ENCODE data around the gene NANOS2.
A peak's percentile ranks its signal among the peaks of the same experiment; 100 is the strongest.

NANOS2 gene

DNA sequence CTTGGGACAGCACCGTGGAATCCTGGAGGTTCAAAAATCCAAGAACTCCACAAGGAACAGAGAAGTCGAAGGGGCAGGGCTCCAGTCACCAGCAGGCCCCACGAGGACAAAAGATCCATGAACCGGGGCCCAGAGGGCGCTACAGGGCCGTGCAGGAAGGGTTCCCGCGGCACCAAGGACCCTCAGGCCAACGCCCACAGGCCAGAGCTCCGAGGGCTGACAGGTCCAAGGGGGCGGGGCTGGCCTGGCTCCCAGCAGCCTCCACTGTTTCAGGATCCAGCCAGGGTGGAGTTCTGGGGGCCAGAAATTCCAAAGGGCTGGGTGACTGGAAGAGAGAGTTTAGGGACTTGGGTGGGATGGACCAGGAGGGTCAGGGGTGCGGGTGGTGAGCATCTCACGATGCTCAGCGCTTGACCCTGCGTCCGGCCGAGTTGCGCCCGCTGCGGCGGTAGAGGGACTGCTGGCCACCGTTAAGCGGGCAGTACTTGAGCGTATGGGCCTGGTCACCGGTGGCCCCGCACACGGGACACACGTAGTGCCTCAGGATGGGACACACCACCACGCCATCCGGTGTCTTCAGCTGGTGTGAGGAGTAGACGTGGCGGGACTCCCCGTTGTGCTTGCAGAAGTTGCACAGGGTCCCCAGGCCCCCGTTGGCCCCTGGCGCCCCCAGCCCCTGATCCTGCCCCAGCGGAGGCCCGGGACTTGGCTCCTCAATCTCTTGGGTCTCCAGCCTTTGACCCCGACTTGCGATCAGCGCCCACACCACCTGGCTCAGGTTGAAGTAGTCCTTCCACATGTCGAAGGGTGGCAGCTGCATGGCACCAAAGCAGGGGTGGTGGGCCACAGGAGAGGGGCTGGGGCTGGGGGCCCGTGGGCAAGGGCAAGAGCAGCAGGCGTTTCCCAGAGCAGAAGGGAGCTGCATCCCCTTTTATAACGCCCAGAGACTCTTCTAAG is at the start of gene NANOS2:
Gene NANOS2 (minus strand): TSS at position 905 of the 957 bp plus-strand sequence. CDS start 85 bp downstream, at position 820.
- DNase-seq, result peak; percentile 63

- no peak for DNase-seq
These were observed 47.4 kb upstream of the NANOS2 start for GRCh38 chr19:45962021-45962420.

- DNase-seq, result no peak
These were observed 46.1 kb upstream of the NANOS2 start for GRCh38 chr19:45960595-45961235.

GRCh38 chr19:45959517-45960025 is 45.0 kb upstream of the NANOS2 start:
- no peak for DNase-seq

- no peak for DNase-seq
These were observed 44.4 kb upstream of the NANOS2 start for GRCh38 chr19:45958769-45959516.

- DNase-seq, result no peak
These were observed 43.7 kb upstream of the NANOS2 start for GRCh38 chr19:45958320-45958719.

DNA sequence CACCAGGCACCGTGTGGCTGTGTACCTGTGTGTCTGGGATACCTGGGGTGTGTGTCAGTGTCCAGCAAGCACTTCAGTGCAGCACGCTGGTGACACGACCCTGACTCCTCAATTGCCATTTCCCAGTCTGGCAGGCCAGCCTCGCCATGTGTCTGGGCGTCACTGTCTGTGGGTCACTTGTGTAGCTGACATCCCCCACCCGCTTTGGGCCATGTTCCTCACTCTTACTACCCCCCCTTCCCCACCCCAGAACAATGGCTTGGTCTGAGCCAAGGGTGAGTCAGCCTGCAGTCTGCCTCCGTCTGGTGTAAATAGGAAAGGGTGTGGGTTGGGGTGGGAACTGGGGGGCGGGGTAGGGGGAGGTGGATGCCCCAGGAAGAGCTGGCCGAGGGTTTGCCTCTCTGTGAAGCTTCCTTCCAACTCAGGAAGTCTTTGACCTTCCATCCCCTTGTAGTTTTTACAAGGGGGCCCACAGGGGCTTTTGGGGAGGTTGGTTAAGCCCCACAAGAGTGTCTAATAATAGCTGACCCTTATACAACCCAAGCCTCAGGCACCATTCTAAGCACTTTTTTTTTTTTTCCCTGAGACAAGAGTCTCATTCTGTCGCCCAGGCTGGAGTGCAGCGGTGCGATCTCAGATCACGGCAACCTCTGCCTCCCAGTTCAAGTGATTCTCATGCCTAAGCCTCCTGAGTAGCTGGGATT is 41.5 kb upstream of the NANOS2 start:
- DNase-seq, result no peak

GRCh38 chr19:45954156-45954555 is 39.6 kb upstream of the NANOS2 start:
- no peak for DNase-seq

GRCh38 chr19:45953676-45954075 is 39.1 kb upstream of the NANOS2 start:
- no peak for DNase-seq

DNA sequence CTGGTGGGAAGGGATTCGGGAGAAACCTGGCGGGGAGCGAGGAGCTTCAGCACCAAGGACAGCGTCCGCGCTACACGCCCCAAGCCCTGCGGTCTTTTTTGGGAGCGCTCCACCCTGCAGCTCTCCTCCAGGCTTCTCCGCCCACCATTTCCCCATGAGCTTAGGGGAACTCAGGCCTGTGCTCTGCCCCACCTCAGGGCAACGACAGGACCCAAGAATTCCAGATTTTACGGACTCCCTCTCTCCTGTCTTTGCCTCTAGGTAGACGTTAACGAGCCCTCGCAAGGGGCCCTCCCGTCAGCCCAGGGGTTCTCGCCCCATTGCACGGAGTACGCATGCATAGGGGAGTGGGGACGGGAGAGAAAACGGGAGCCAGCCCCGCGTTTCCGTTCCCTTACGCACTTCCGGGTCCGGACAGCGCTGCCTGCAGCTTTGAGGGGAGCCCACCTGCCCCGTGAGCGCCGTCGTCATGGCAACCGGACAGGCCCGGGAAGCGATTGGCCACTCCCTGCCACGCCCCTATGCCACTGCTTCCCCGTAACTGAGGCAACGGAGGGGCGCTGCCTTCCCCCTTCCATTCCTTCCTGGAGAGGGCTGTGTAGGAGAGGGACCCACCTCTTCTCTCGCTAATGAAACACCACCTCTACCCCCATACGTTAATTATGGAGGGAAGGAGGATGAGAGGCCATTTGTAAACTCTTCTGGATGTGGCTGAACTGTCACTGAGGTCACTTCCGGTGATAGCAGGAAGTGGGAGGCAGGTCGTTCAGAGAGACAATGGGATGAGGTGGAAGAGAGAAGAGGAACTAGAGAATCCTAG is 38.3 kb upstream of the NANOS2 start:
- peak; percentile 86 for DNase-seq

GRCh38 chr19:45952341-45952685 is 37.7 kb upstream of the NANOS2 start:
- no peak for DNase-seq

- DNase-seq, result no peak
These were observed 33.3 kb upstream of the NANOS2 start for GRCh38 chr19:45947926-45948325.

- DNase-seq, result no peak
These were observed 25.9 kb upstream of the NANOS2 start for GRCh38 chr19:45940515-45940805.

GRCh38 chr19:45939792-45940514 is 25.4 kb upstream of the NANOS2 start:
- no peak for DNase-seq

DNA sequence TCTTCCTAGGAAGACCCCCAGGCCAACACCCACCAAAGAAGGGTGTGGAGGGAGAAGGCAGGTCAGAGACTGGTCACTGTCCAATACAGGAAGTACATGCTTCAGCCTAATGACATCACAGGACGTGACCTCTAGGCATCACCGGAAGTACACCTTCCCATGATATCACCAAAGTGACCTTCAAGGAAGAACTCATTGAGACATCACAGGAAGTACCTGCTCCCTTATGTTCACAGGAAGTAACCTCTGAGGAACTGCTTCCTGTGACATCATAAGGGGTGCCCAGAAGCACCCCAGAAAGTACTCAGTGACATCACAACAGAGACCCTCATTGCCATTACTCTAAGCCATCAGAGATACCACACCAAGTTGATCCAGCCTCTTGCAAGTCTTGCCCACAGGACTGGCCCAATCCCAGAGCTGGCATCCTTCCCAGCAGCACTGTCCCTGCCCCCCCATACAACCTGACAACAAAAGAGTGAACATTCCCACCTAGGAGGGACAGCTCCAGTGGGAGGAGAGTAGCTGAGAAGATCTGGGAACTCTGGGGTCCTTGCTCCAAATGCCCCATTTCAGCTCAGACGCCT is 24.2 kb upstream of the NANOS2 start:
- DNase-seq, result no peak

GRCh38 chr19:45935267-45935666 is 20.7 kb upstream of the NANOS2 start:
- no peak for DNase-seq

GRCh38 chr19:45934551-45935230 is 20.1 kb upstream of the NANOS2 start:
- DNase-seq, result no peak

GRCh38 chr19:45933759-45934158 is 19.2 kb upstream of the NANOS2 start:
- DNase-seq, result no peak

DNA sequence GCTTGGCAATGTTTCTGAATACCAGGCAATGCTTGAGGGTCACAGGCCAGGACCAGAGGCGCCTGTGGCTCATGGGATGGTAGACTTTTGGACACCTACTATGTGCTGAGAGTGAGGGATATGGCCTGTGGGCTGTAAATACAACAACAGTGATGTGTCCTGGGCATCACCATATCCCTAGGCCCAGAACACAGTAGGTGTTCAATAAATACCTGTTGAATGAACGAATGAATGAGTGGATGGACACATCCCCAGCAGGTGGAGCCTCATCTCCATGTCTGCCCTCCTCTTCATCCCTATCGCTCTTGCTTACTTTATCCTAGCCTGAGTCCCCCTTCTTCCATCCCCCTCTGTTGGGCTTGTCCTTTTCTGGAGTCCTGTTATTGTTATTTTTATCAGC is 16.5 kb upstream of the NANOS2 start:
- no peak for DNase-seq

DNA sequence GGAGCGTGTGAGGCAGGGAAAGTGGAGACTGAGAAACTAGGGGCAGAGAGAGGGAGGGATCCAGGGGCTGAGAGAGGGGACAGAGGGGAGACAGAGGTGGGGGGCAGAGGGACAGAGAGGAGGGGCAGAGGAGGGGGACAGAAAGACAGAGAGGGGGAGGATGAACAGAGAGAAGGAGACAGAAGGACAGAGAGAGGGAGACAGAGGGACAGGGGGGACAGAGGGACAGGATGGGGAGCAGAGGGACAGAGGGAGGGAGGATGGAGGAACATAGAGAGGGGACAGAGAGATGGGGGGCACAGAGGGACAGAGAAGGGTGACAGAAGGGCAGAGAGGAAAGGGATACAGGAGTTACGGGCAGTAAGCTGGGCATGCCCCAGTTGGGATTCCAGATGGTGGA is 14.7 kb upstream of the NANOS2 start:
- DNase-seq, result no peak

Measured in hematopoietic multipotent progenitor cell treated with erythropoietin and hydrocortisone succinate and interleukin-3 and kit ligand, for 6 days (in vitro differentiated cells).